Gastrocnemius medialis (tissue), 4 donors: ENCODE results near the gene PLCB1. TPM values are rescaled to one million over a fixed set of nuclear protein-coding genes. Genes with fewer than 3 reads are reported as not detected.
A peak's percentile ranks its signal among the peaks of the same experiment; 100 is the strongest.
"Not testable (repeated sequence)": the region's sequence is repeated elsewhere in the genome, so short reads cannot be mapped to it uniquely, and the experiment has no call there.

Experiments
- ATAC-seq, 2 donors: fragments of 150-250 bp; one replicate each; pipeline ENCODE4 v1.9.1; 2016
- DNase-seq, 2 donors: peaks; one replicate each; pipeline ENCODE4 v3.0.0-alpha.2; 2019
- H3K27ac ChIP-seq, 4 donors: fragments of 200-600 bp; sonication (generic); 1 replicate in 1 of 4; 2 replicates in 3 of 4; pipeline ENCODE4 v1.5.1; 2016 to 2018; ENCODE audit warnings: mild to moderate bottlenecking in 2 of 4, moderate library complexity in 1 of 4
- H3K27me3 ChIP-seq, 3 donors: fragments of 200-600 bp; sonication (generic) in 2 of 3; 1 replicate in 1 of 3; 2 replicates in 2 of 3; pipeline versions ENCODE4 v1.5.1 to v1.6.0; 2016 to 2019; ENCODE audit warnings: mild to moderate bottlenecking in 1 of 3, moderate library complexity in 1 of 3
- H3K36me3 ChIP-seq, 2 donors: fragments of 200-600 bp; sonication (generic) in 1 of 2; one replicate each; pipeline ENCODE4 v1.5.1; 2017 to 2018
- H3K4me1 ChIP-seq, 2 donors: fragments of 200-600 bp; sonication (generic) in 1 of 2; one replicate each; pipeline ENCODE4 v1.5.1; 2016 to 2017; ENCODE audit warnings: mild to moderate bottlenecking in 2 of 2
- H3K4me3 ChIP-seq, 4 donors: fragments of 200-600 bp; sonication (generic) in 3 of 4; 1 replicate in 1 of 4; 2 replicates in 3 of 4; pipeline ENCODE4 v1.5.1; 2016 to 2019; ENCODE audit warnings: mild to moderate bottlenecking in 2 of 4
- H3K9me3 ChIP-seq, 3 donors: fragments of 200-600 bp; sonication (generic) in 2 of 3; 1 replicate in 1 of 3; 2 replicates in 2 of 3; pipeline ENCODE4 v1.5.1; 2016 to 2019
- POLR2A ChIP-seq, 2 donors: fragments of 450-650 bp; IDR thresholded peaks; one replicate each; pipeline ENCODE4 v1.6.1; 2017; ENCODE audit warnings: antibody characterized with exemption in 2 of 2, mild to moderate bottlenecking in 2 of 2, moderate library complexity in 2 of 2
- in situ Hi-C, 4 donors: fragments of 200-750 bp; cut with MboI; loops; one replicate each; pipeline versions ENCODE4 v1.15.0 to v1.8.0; 2017; ENCODE audit warnings: low sequenced_read_pairs in 4 of 4
- intact Hi-C: fragments of 100-400 bp; cut with DNase I; formaldehyde crosslinking; loops from one replicate; pipeline ENCODE4 v1.15.1; 2023; ENCODE audit warnings: low total_unique reads
- total RNA-seq, 4 donors: library from RNA; depleted of rRNA; stranded (reverse); fragments of >200 nt; gene quantifications; one replicate each; pipeline versions ENCODE4 v1.1.0 to v1.2.3, GENCODE V29; 2016
- TF ChIP-seq, protein P1 (sequence below), 5 experiments: fragments of 450-650 bp in 3 of 5; fragments of 200-600 bp in 2 of 5; sonication (generic) in 2 of 5; IDR thresholded peaks in 4 of 5; conservative IDR thresholded peaks in 1 of 5; 1 replicate in 4 of 5; 2 replicates in 1 of 5; pipeline ENCODE4 v1.5.1; 2016 to 2019; ENCODE audit warnings: antibody characterized with exemption in 5 of 5, mild to moderate bottlenecking in 3 of 5, moderate library complexity in 3 of 5

Gene PLCB1
- total RNA-seq, 4 donors from 2014 or later = 4.1 to 10.0 (median 7.6) TPM

DNA sequence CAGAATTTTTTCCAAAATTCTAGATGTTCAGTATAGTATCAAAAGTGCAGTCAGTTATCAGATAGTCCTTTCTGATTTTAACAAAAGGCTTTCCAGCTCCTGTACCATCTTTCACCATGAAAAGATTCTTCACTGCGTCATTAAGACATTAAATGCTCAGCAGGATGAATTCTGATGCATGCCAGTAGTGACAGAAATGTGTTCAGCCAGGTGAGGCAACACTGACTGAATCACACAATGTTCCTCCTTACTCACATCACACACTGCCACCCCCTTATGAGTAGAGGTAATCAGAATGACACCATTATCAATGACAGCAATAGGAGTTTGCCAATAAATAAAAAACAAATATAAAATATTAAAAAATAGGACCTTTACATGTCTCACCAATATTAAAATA, 510.2 kb downstream of the PLCB1 start:
- Histone ChIP-seq H3K27ac (no peak overlapping the region), H3K4me1 (peaks cover 0 to 8% of the 10 kb centered on the region in 2 donors), H3K4me3 (no peak overlapping the region), H3K27me3 (no peaks in the 10 kb centered on the region), H3K36me3 (no peaks in the 10 kb centered on the region), H3K9me3 (no peaks in the 10 kb centered on the region)
- TF ChIP-seq, protein P1, sequence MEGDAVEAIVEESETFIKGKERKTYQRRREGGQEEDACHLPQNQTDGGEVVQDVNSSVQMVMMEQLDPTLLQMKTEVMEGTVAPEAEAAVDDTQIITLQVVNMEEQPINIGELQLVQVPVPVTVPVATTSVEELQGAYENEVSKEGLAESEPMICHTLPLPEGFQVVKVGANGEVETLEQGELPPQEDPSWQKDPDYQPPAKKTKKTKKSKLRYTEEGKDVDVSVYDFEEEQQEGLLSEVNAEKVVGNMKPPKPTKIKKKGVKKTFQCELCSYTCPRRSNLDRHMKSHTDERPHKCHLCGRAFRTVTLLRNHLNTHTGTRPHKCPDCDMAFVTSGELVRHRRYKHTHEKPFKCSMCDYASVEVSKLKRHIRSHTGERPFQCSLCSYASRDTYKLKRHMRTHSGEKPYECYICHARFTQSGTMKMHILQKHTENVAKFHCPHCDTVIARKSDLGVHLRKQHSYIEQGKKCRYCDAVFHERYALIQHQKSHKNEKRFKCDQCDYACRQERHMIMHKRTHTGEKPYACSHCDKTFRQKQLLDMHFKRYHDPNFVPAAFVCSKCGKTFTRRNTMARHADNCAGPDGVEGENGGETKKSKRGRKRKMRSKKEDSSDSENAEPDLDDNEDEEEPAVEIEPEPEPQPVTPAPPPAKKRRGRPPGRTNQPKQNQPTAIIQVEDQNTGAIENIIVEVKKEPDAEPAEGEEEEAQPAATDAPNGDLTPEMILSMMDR (IDR thresholded peaks at IDR 0.05 in 4 of 5, conservative IDR thresholded peaks at IDR 0.05 in 1 of 5) = no peak
- TF ChIP-seq POLR2A (IDR thresholded peaks at IDR 0.05) = no peak
- no peak for ATAC-seq
- DNase-seq = no peak
- in situ Hi-C loops (no loop called here), intact Hi-C loops (no loop called here)

DNA sequence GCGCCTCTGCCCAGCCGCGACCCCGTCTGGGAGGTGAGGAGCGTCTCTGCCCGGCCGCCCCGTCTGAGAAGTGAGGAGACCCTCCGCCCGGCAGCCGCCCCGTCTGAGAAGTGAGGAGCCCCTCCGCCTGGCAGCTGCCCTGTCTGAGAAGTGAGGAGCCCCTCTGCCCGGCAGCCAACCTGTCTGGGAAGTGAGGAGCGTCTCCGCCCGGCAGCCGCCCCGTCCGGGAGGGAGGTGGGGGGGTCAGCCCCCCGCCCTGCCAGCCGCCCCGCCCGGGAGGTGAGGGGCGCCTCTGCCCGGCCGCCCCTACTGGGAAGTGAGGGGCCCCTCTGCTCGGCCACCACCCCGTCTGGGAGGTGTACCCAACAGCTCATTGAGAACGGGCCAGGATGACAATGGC, 512.4 kb downstream of the PLCB1 start:
- H3K27ac ChIP-seq, H3K4me3 ChIP-seq, H3K36me3 ChIP-seq: not testable (repeated sequence)

DNA sequence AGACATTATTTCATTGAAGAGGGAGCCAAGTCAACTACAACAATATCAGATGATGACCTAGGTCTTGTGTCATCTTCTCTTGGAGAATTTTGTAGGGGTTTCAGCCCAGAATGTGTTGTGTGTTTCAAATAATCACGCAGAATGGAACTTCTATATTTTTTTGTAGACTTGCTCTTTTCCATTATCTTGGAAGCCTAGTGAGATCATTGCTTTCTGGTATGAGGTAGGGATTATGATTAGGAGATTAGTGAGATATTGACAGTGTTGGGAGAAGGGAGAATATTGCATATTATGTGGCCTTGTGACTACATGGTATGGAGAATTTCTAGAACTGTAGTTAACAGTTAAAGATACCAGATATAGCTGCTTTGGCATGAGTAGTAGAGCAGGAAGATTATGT, 513.3 kb downstream of the PLCB1 start:
- Histone ChIP-seq H3K27me3 (no peaks in the 10 kb centered on the region), H3K4me3 (no peak overlapping the region), H3K36me3 (no peaks in the 10 kb centered on the region), H3K9me3 (no peaks in the 10 kb centered on the region), H3K4me1 (peaks cover 0 to 9% of the 10 kb centered on the region in 2 donors), H3K27ac (peak overlapping the region in 1 of 4 donors; percentile 50)
- in situ Hi-C loops (no loop called here), intact Hi-C loops (no loop called here)
- ATAC-seq (no peak), DNase-seq (no peak)
- TF ChIP-seq POLR2A (IDR thresholded peaks at IDR 0.05) = no peak
- TF ChIP-seq, protein P1 (IDR thresholded peaks at IDR 0.05 in 4 of 5, conservative IDR thresholded peaks at IDR 0.05 in 1 of 5) = no peak

More for the DNA sequence above, 512.4 kb downstream of the PLCB1 start:
- ATAC-seq, H3K4me1 ChIP-seq, in situ Hi-C loops, intact Hi-C loops, H3K9me3 ChIP-seq, H3K27me3 ChIP-seq, DNase-seq: not testable (repeated sequence)

DNA sequence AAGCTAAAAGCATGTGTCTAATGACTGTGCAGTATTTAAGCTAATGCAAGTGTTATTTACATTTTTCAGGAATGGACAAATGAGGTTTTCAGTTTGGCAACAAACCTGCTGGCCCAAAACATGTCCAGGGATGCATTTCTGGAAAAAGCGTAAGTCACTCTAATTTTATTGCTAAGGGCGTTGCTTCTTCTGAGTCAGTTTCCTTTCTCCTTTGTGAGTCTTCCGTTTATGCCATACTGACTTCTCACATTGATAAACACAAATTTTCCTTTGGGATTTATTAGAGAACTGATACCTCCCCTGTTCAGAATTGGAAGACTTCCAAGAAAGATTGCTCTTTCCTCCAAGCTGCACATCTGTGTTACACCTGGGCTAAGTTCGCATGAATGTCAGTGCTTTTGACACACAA, 514.0 kb downstream of the PLCB1 start:
- DNase-seq = no peak
- no peaks in the 10 kb centered on the region for H3K9me3 ChIP-seq
- H3K27ac ChIP-seq = peak overlapping the region in 2 of 4 donors; percentile 5 to 50
- no peak for TF ChIP-seq POLR2A (IDR thresholded peaks at IDR 0.05)
- TF ChIP-seq, protein P1 (IDR thresholded peaks at IDR 0.05 in 4 of 5, conservative IDR thresholded peaks at IDR 0.05 in 1 of 5) = no peak
- in situ Hi-C loops (no loop called here), intact Hi-C loops (no loop called here)
- H3K36me3 ChIP-seq = no peaks in the 10 kb centered on the region
- no peak overlapping the region for H3K4me3 ChIP-seq
- ATAC-seq = peak in 1 of 2 donors; percentile 36
- no peaks in the 10 kb centered on the region for H3K27me3 ChIP-seq
- H3K4me1 ChIP-seq = peaks cover 0 to 16% of the 10 kb centered on the region in 2 donors

DNA sequence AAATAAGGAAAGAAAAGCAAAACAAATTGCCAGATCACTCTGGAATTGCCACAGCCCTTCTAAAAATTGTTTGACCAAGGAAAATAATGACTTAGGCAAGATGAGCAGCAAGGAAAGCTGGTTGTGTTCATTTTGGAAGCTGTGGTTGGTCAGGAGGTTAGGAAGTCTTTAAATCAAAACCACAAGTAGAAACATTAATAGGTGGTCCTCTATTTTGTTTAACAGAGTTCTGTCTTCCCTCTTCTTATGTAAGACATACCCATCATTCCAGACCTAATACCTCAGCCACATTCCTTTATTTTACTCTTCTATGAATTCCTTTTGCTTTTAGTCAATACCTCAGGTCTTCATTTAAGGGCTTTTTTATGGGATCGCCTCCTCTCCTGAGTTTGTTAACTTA, 514.6 kb downstream of the PLCB1 start:
- TF ChIP-seq POLR2A (IDR thresholded peaks at IDR 0.05) = no peak
- TF ChIP-seq, protein P1 (IDR thresholded peaks at IDR 0.05 in 4 of 5, conservative IDR thresholded peaks at IDR 0.05 in 1 of 5) = no peak
- H3K27ac ChIP-seq = peak overlapping the region in 1 of 4 donors; percentile 23
- no peaks in the 10 kb centered on the region for H3K9me3 ChIP-seq
- no peaks in the 10 kb centered on the region for H3K36me3 ChIP-seq
- intact Hi-C loops (no loop called here), in situ Hi-C loops (no loop called here)
- DNase-seq = no peak
- no peaks in the 10 kb centered on the region for H3K27me3 ChIP-seq
- no peak for ATAC-seq
- no peak overlapping the region for H3K4me3 ChIP-seq
- peaks cover 0 to 21% of the 10 kb centered on the region in 2 donors for H3K4me1 ChIP-seq
